HCT116 (cell line): ENCODE results near the gene MED26. TPM values are rescaled to one million over a fixed set of nuclear protein-coding genes. Genes with fewer than 3 reads are reported as not detected.
A peak's percentile ranks its signal among the peaks of the same experiment; 100 is the strongest.

Experiments
- ATAC-seq: fragments of 200-7000 bp; cut with Tn5 transposase; 2 replicates; pipeline ENCODE4 v1.9.1; 2020; ENCODE audit warnings: mild to moderate bottlenecking, moderate library complexity
- BruUV-seq: library from RNA; stranded (reverse); fragments of 400-500 nt; replicated peaks from 2 replicates; lab custom pipeline; 2021; lab: Mats Ljungman, UMichigan
- CTCF ChIA-PET: fragments of 300-600 bp; sonication (Branson Sonifier 250); formaldehyde crosslinking; loops from one replicate; lab custom pipeline; 2021; ENCODE audit warnings: antibody characterized with exemption; lab: Charles Lee
- POLR2A ChIA-PET: fragments of 300-600, 350-600 bp; sonication (Branson Sonifier 250); formaldehyde crosslinking; loops from one replicate; lab custom pipeline; 2021; ENCODE audit warnings: antibody characterized with exemption; lab: Charles Lee
- RAD21 ChIA-PET, 2 experiments: fragments of 300-600 bp; sonication (Branson Sonifier 250); formaldehyde crosslinking; loops; one replicate each; lab custom pipeline; 2023; ENCODE audit warnings: low total read pairs in 2 of 2; ENCODE audit not compliant: uncharacterized antibody in 2 of 2, unreplicated experiment in 2 of 2, low non-redundant PET in 1 of 2; lab: Charles Lee
- DNase-seq: peaks from one replicate; pipeline ENCODE4 v3.0.0-alpha.2; 2010; ENCODE audit warnings: low read depth, low spot score
- H2AFZ ChIP-seq: fragments of 200-600 bp; shearing (Covaris generic), sonication (generic); 2 replicates; pipeline ENCODE4 v1.6.1; 2017; ENCODE audit warnings: low read depth, mixed run types, mixed read lengths, antibody characterized with exemption, low read length; ENCODE audit not compliant: poor library complexity, severe bottlenecking
- H3K27ac ChIP-seq: 2 replicates; pipeline ENCODE4 v1.5.1; 2012; ENCODE audit warnings: low read depth, low read length
- H3K27me3 ChIP-seq: fragments of 200-600 bp; sonication (generic); 2 replicates; pipeline ENCODE4 v1.6.1; 2016; ENCODE audit warnings: mixed run types, low read length, mixed read lengths; ENCODE audit not compliant: insufficient read depth
- H3K36me3 ChIP-seq, 2 experiments: fragments of 200-500 bp in 1 of 2; fragments of 200-600 bp in 1 of 2; sonication (Bioruptor generic) in 1 of 2; sonication (generic) in 1 of 2; 2 replicates each; pipeline versions ENCODE4 v1.5.1 to v1.6.1; 2014 to 2016; ENCODE audit warnings: low read length in 2 of 2, inconsistent platforms in 1 of 2, mixed read lengths in 1 of 2, mixed run types in 1 of 2; ENCODE audit not compliant: insufficient read depth in 2 of 2, control insufficient read depth in 1 of 2
- H3K4me1 ChIP-seq, 2 experiments: fragments of 200-600 bp in 1 of 2; sonication (generic) in 1 of 2; 2 replicates each; pipeline versions ENCODE4 v1.5.1 to v1.6.1; 2012 to 2017; ENCODE audit warnings: low read length in 2 of 2, inconsistent platforms in 1 of 2, mild to moderate bottlenecking in 1 of 2, mixed read lengths in 1 of 2, mixed run types in 1 of 2, moderate library complexity in 1 of 2; ENCODE audit not compliant: insufficient read depth in 2 of 2, control insufficient read depth in 1 of 2
- H3K4me2 ChIP-seq: fragments of 200-600 bp; sonication (generic); 2 replicates; pipeline ENCODE4 v1.6.1; 2017; ENCODE audit warnings: mixed run types, low read length, mixed read lengths
- H3K4me3 ChIP-seq, 2 experiments: fragments of 200-600 bp in 1 of 2; sonication (generic) in 1 of 2; replicated peaks in 1 of 2; 2 replicates each; pipeline ENCODE4 v1.5.1; 2011 to 2016; ENCODE audit warnings: low read length in 2 of 2, control low read depth in 1 of 2, low read depth in 1 of 2, mild to moderate bottlenecking in 1 of 2, mixed read lengths in 1 of 2, mixed run types in 1 of 2
- H3K79me2 ChIP-seq: fragments of 200-600 bp; sonication (generic); 2 replicates; pipeline ENCODE4 v1.6.1; 2017; ENCODE audit warnings: mild to moderate bottlenecking, mixed run types, low read length, moderate library complexity, mixed read lengths; ENCODE audit not compliant: insufficient read depth
- H3K9ac ChIP-seq: fragments of 200-600 bp; sonication (generic); 2 replicates; pipeline ENCODE4 v1.6.1; 2016; ENCODE audit warnings: low read length, mixed read lengths
- H3K9me2 ChIP-seq: fragments of 200-600 bp; sonication (generic), shearing (Covaris generic); 2 replicates; pipeline ENCODE4 v1.6.1; 2017; ENCODE audit warnings: mixed run types, mild to moderate bottlenecking, moderate library complexity; ENCODE audit not compliant: insufficient read depth
- H3K9me3 ChIP-seq, 2 experiments: fragments of 200-500 bp in 1 of 2; fragments of 200-600 bp in 1 of 2; sonication (Bioruptor generic) in 1 of 2; sonication (generic) in 1 of 2; 2 replicates each; pipeline ENCODE4 v1.6.1; 2014 to 2017; ENCODE audit warnings: low read length in 2 of 2, mixed read lengths in 2 of 2, inconsistent platforms in 1 of 2, low read depth in 1 of 2, mild to moderate bottlenecking in 1 of 2, mixed run types in 1 of 2, moderate library complexity in 1 of 2; ENCODE audit not compliant: control insufficient read depth in 1 of 2, insufficient read depth in 1 of 2
- H4K20me1 ChIP-seq: fragments of 200-600 bp; sonication (generic), shearing (Covaris generic); 2 replicates; pipeline ENCODE4 v1.6.1; 2017; ENCODE audit warnings: mixed run types, mild to moderate bottlenecking, moderate library complexity; ENCODE audit not compliant: insufficient read depth
- CBX3 ChIP-seq: IDR thresholded peaks from 2 replicates; pipeline ENCODE4 v1.6.1; 2012; ENCODE audit warnings: low read depth
- EGR1 ChIP-seq: IDR thresholded peaks from 2 replicates; pipeline ENCODE4 v1.6.1; 2012; ENCODE audit warnings: low read depth
- JUND ChIP-seq: IDR thresholded peaks from 2 replicates; pipeline ENCODE4 v1.6.1; 2012
- POLR2A ChIP-seq: IDR thresholded peaks from 2 replicates; pipeline ENCODE4 v1.7.0; 2011; ENCODE audit warnings: borderline replicate concordance; ENCODE audit not compliant: insufficient read depth, insufficient read length; ENCODE audit errors: extremely low read depth
- POLR2AphosphoS5 ChIP-seq: IDR thresholded peaks from 2 replicates; pipeline ENCODE4 v1.6.1; 2011; ENCODE audit warnings: mild to moderate bottlenecking, low read depth, low read length, moderate library complexity
- RAD21 ChIP-seq: IDR thresholded peaks from 2 replicates; pipeline ENCODE4 v1.6.1; 2012; ENCODE audit warnings: low read depth, mild to moderate bottlenecking
- SIN3A ChIP-seq: IDR thresholded peaks from 2 replicates; pipeline ENCODE4 v1.6.1; 2012; ENCODE audit warnings: low read depth
- SP1 ChIP-seq: IDR thresholded peaks from 2 replicates; pipeline ENCODE4 v1.6.1; 2012; ENCODE audit warnings: low read depth
- SRF ChIP-seq: IDR thresholded peaks from 2 replicates; pipeline ENCODE4 v1.6.1; 2012; ENCODE audit warnings: low read depth
- ZNF274 ChIP-seq: fragments of 200-500 bp; sonication (Bioruptor generic); IDR thresholded peaks from 2 replicates; pipeline ENCODE4 v1.6.1; 2014; ENCODE audit warnings: mild to moderate bottlenecking, low read depth, low read length, inconsistent platforms
- intact Hi-C: fragments of 100-400 bp; cut with micrococcal nuclease; formaldehyde crosslinking; loops from 2 replicates; pipeline ENCODE4 v1.10.0; 2022
- total RNA-seq: library from RNA; stranded (reverse); gene quantifications from one replicate; pipeline ENCODE4 v1.2.1, GENCODE V29; 2021; ENCODE audit not compliant: unreplicated experiment
- TF ChIP-seq, protein P1 (sequence below), 3 experiments: fragments of 200-600 bp in 1 of 3; sonication (generic) in 1 of 3; IDR thresholded peaks in 2 of 3; conservative IDR thresholded peaks in 1 of 3; 2 replicates each; pipeline ENCODE4 v1.5.1; 2012 to 2017; ENCODE audit warnings: low read depth in 2 of 3, low read length in 2 of 3, antibody characterized with exemption in 1 of 3, borderline replicate concordance in 1 of 3, control low read depth in 1 of 3, mild to moderate bottlenecking in 1 of 3, mixed read lengths in 1 of 3, mixed run types in 1 of 3, moderate library complexity in 1 of 3; ENCODE audit not compliant: insufficient read depth in 1 of 3
- TF ChIP-seq, protein P2 (sequence below): IDR thresholded peaks from 2 replicates; pipeline ENCODE4 v1.6.1; 2012; ENCODE audit warnings: low read depth
- TF ChIP-seq, protein P3 (sequence below): IDR thresholded peaks from 2 replicates; pipeline ENCODE4 v1.6.1; 2012

The MED26 gene
- total RNA-seq, 1 experiment from 2014 or later = 13.3 TPM

DNA sequence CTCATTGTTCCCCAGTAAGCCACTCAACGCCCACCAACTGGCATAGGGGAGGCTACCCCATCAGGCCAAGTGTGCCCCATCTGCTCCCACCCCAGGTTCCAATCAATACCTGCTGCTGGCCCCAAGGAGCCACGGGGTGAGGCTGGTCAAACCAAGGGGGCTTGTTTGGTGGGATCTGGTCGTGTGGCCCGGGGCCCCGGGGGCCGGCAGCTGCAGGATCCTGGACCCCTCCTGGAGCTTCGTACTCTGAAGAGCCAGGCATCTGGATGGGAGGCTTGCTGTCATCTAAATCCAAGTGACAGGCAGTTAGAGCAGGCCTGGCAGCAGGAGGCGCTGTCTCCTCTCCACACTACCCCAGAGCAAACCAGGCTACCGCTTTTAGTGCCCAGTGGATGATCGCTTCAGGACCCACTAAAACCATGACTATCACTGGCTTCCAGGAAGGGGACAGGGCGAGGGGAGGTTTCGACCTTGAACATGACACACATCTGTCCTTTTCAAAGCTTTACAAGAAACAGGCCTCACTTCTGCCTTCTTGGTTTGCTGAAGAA is 100.0 kb downstream of the MED26 start:
- Histone ChIP-seq H2AFZ (no peak overlapping the region), H3K4me1 (no peaks in the 10 kb centered on the region), H4K20me1 (no peaks in the 10 kb centered on the region), H3K4me2 (no peak overlapping the region), H3K27ac (no peak overlapping the region), H3K9me2 (no peaks in the 10 kb centered on the region), H3K27me3 (no peaks in the 10 kb centered on the region), H3K79me2 (peaks cover 37% of the 10 kb centered on the region), H3K36me3 (peaks cover 57 to 85% of the 10 kb centered on the region in 2 experiments; a peak in 3 of 4 replicates), H3K9me3 (no peaks in the 10 kb centered on the region), H3K4me3 (no peak overlapping the region), H3K9ac (no peak overlapping the region)
- ChIA-PET RAD21 (no interaction called here), POLR2A (no interaction called here), CTCF (no interaction called here)
- no peak for DNase-seq
- peak; percentile 73 for ATAC-seq
- intact Hi-C loops = no loop called here
- BruUV-seq = no TSS peak
- TF ChIP-seq ZNF274 (no peak), CBX3 (no peak), EGR1 (no peak), POLR2A (no peak), RAD21 (peak; percentile 36; the same call in 1 of the 2 replicates), SRF (no peak), JUND (no peak), SP1 (no peak), POLR2AphosphoS5 (no peak), SIN3A (no peak)
- TF ChIP-seq, protein P1, sequence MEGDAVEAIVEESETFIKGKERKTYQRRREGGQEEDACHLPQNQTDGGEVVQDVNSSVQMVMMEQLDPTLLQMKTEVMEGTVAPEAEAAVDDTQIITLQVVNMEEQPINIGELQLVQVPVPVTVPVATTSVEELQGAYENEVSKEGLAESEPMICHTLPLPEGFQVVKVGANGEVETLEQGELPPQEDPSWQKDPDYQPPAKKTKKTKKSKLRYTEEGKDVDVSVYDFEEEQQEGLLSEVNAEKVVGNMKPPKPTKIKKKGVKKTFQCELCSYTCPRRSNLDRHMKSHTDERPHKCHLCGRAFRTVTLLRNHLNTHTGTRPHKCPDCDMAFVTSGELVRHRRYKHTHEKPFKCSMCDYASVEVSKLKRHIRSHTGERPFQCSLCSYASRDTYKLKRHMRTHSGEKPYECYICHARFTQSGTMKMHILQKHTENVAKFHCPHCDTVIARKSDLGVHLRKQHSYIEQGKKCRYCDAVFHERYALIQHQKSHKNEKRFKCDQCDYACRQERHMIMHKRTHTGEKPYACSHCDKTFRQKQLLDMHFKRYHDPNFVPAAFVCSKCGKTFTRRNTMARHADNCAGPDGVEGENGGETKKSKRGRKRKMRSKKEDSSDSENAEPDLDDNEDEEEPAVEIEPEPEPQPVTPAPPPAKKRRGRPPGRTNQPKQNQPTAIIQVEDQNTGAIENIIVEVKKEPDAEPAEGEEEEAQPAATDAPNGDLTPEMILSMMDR (IDR thresholded peaks at IDR 0.05 in 2 of 3, conservative IDR thresholded peaks at IDR 0.05 in 1 of 3; ENCODE audit: borderline replicate concordance in 1 of 3, insufficient read depth in 1 of 3, low read depth in 2 of 3, low read length in 2 of 3) = peak in 2 of 3 experiments; percentile 60 to 63; a peak in 4 of 6 replicates
- TF ChIP-seq, protein P2, sequence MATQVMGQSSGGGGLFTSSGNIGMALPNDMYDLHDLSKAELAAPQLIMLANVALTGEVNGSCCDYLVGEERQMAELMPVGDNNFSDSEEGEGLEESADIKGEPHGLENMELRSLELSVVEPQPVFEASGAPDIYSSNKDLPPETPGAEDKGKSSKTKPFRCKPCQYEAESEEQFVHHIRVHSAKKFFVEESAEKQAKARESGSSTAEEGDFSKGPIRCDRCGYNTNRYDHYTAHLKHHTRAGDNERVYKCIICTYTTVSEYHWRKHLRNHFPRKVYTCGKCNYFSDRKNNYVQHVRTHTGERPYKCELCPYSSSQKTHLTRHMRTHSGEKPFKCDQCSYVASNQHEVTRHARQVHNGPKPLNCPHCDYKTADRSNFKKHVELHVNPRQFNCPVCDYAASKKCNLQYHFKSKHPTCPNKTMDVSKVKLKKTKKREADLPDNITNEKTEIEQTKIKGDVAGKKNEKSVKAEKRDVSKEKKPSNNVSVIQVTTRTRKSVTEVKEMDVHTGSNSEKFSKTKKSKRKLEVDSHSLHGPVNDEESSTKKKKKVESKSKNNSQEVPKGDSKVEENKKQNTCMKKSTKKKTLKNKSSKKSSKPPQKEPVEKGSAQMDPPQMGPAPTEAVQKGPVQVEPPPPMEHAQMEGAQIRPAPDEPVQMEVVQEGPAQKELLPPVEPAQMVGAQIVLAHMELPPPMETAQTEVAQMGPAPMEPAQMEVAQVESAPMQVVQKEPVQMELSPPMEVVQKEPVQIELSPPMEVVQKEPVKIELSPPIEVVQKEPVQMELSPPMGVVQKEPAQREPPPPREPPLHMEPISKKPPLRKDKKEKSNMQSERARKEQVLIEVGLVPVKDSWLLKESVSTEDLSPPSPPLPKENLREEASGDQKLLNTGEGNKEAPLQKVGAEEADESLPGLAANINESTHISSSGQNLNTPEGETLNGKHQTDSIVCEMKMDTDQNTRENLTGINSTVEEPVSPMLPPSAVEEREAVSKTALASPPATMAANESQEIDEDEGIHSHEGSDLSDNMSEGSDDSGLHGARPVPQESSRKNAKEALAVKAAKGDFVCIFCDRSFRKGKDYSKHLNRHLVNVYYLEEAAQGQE = no peak
- TF ChIP-seq, protein P3, sequence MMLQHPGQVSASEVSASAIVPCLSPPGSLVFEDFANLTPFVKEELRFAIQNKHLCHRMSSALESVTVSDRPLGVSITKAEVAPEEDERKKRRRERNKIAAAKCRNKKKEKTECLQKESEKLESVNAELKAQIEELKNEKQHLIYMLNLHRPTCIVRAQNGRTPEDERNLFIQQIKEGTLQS = no peak
